ENCODE results near the gene ECE1. TPM values are rescaled to one million over a fixed set of nuclear protein-coding genes. Genes with fewer than 3 reads are reported as not detected.

ECE1 gene
- total and polyA plus RNA-seq, 2 of the 8 experiments (the other 6 are each of a cell fraction or from before 2014, with no cell fraction given), result 21.4 to 36.8 TPM

- no peak for TF ChIP-seq CHD7 (IDR thresholded peaks at IDR 0.05; ENCODE audit: insufficient replicate concordance, low read length)
- no peak for TF ChIP-seq HDAC6 (IDR thresholded peaks at IDR 0.05; ENCODE audit: low read depth, low read length)
- no peak for TF ChIP-seq TCF12 (IDR thresholded peaks at IDR 0.05; ENCODE audit: low read depth, low read length)
These were observed 4.2 kb upstream of the ECE1 start (continued) for GRCh38 chr1:21294266-21294989.
